ENCODE results near the gene KCTD21.

Gene KCTD21

DNA sequence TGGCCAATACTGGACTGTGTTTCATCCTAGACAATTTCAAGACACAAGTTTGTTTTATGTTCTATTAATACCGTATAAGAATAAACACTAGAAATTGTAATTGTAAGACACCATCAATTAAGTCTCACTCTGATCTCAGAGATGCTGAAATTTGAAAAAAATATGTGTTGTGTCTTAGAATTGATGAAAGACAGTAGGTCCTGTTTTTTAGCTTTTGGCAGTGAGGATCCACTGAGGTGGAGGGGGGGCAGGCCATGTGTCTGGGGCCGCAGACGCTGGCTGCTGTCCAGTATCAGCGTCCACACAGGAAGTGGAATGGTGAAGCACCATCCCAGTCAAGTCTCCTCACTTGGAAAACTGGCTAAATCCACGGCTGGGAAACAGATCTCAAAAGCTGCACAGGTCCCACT is 26.5 kb downstream of the KCTD21 start:
- TF ChIP-seq, protein P1, sequence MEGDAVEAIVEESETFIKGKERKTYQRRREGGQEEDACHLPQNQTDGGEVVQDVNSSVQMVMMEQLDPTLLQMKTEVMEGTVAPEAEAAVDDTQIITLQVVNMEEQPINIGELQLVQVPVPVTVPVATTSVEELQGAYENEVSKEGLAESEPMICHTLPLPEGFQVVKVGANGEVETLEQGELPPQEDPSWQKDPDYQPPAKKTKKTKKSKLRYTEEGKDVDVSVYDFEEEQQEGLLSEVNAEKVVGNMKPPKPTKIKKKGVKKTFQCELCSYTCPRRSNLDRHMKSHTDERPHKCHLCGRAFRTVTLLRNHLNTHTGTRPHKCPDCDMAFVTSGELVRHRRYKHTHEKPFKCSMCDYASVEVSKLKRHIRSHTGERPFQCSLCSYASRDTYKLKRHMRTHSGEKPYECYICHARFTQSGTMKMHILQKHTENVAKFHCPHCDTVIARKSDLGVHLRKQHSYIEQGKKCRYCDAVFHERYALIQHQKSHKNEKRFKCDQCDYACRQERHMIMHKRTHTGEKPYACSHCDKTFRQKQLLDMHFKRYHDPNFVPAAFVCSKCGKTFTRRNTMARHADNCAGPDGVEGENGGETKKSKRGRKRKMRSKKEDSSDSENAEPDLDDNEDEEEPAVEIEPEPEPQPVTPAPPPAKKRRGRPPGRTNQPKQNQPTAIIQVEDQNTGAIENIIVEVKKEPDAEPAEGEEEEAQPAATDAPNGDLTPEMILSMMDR (conservative IDR thresholded peaks at IDR 0.05): no peak
- no peak for TF ChIP-seq ZFX (IDR thresholded peaks at IDR 0.05)
- H3K27ac ChIP-seq: no peak overlapping the region

DNA sequence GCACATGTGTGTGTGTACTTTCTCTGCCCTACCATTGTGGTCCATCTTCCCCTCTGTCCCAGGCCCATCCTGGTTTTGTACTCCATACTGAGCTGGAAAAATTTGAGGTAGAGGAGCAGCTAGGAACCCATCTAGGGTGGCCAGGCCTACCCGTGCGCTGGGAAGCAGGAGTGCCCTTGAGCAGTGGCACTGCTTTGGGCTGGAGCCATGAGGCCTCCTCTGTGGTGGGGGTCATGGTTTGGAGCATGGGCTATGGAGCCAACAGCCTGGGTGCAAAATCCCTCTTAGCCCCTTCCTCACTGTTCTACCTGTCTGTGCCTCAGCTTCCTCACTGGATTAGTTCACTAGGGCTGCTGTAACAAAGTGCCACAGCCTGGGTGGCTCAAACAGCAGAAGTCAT is 27.1 kb downstream of the KCTD21 start:
- no peak for TF ChIP-seq ZFX (IDR thresholded peaks at IDR 0.05)
- TF ChIP-seq, protein P1 (conservative IDR thresholded peaks at IDR 0.05): no peak
- H3K27ac ChIP-seq: no peak overlapping the region

DNA sequence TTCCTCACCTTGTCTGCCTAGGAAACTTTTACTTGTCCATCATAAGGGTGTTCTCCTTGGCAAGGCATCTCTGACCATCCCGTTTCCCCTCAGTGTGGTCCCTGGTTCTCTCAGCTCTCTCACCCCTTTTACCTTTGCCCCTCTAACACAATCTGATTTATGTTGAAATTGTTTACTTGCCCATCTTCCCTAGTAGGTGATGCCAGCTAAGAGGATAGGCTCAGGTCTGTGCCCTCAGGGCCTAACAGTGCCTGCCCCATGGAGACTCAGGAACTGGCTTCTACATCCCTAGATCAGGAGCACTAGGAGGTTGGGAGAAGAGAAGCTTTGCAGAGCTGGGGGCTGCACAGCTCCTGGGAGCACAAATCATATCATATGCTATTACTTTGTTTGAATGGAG is 27.9 kb downstream of the KCTD21 start:
- TF ChIP-seq ZFX (IDR thresholded peaks at IDR 0.05): no peak
- TF ChIP-seq, protein P1 (conservative IDR thresholded peaks at IDR 0.05): no peak
- no peak overlapping the region for H3K27ac ChIP-seq

DNA sequence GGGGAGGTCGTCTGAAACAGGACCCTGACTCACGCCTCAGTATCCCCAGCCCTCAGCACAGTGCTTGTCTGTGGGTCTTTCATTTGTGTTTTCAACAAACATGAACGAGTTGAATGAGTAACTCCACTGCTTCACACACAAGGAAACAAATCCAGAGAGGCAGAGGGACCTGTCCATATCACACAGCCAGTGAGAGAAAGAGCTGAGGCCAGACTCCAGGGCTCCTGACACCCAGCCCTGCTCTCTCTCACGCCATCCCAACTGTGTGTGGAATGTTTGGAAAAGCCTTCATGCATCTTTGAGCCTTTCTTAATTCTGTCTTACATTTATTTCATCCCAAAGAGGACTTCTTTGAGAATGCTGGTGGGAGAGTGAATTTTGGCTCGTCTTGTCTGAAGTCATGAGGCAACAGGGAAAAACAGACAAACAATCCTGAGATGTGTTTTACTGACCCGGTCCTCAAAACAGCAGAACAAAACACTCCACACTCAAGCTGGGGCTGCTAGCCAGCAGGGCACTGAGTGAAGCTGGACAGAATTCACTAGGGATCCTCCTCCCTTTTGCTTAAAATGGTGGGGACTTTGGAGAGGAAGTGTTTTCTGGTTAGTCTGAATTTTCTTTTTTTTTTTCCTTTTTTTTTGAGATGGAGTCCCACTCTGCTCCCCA is 29.3 kb downstream of the KCTD21 start:
- TF ChIP-seq ZFX (IDR thresholded peaks at IDR 0.05): no peak
- TF ChIP-seq, protein P1 (conservative IDR thresholded peaks at IDR 0.05): no peak
- H3K27ac ChIP-seq: peak overlapping the region; percentile 95; the same call in 1 of the 2 replicates

DNA sequence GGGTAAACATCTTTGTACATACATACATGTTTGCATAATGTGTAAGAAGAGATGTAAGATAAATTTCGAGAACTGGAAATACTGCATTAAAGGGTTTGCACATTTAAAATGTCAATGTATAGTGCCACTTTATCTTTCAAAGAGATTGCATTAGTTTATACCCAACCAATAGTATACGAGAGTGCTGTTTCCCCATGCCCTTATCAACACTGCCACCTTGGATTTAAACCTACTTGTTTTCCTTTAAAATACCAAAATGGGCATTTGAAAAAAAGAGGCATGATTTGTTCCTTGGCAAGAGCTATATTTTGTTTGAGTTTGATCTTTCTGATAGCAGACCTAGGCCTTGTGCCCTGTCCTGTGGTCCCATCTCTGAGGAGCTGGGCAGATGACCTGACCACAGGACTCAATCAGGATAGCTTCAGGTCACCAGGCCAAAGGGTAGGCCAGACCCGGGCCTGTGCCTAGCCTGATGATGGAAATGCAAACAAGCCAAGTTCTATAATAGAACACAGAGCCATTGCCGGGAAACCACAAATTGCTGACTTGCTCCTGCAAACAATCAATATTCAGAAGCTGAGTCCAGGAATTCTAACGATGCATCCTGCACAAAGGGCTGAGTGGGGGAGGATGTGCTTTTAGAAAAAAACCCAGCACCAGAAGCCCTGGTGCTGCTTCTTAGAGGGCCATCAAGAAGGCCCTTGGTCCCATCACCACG is 32.1 kb downstream of the KCTD21 start:
- TF ChIP-seq, protein P1 (conservative IDR thresholded peaks at IDR 0.05): no peak
- TF ChIP-seq ZFX (IDR thresholded peaks at IDR 0.05): peak; percentile 36; the same call in 1 of the 2 replicates
- peak overlapping the region; percentile 95 for H3K27ac ChIP-seq

DNA sequence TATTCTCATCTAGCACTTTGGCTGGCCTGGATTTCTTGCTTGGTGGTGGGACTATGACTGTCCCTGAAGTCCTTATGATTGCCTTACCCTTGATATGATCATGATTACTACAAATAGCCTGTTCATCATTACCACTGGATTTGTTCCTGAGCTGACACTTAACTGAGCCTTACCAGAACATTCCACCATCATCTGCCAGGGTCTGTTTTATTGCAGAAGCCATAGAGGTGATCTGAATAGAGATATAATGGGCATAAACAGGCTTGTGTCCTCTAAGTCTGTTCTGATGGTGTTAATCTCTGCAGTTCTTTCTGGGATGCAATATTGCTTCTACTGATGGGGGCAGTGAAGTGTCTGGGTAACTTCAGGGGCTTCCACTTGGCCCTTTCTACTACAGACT is 36.6 kb downstream of the KCTD21 start:
- TF ChIP-seq ZFX (IDR thresholded peaks at IDR 0.05): no peak
- TF ChIP-seq, protein P1 (conservative IDR thresholded peaks at IDR 0.05): no peak

DNA sequence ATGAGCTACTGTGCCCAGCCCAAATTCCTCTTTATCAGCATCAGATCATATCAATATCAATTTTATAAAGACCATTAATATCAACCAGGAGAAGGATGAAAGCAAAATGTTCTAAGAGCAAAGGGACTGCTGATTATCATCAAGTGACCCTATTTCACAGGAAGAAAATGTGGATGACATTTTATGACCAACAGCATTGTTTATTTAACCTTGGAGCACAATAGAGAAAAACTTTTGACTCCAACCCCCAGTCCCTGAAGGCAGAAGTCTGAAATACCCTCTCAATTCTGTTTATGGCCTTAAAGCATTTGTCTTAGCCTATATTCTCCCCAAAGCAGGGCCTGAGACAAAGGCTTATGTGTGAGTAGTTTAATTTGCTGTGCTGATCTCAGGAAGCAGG is 37.7 kb downstream of the KCTD21 start:
- H3K27ac ChIP-seq: no peak overlapping the region
- TF ChIP-seq ZFX (IDR thresholded peaks at IDR 0.05): no peak

More for the DNA sequence above, 36.6 kb downstream of the KCTD21 start:
- no peak overlapping the region for H3K27ac ChIP-seq
